ENCODE results near the gene EPHA6. TPM values are rescaled to one million over a fixed set of nuclear protein-coding genes. Genes with fewer than 3 reads are reported as not detected.

Gene EPHA6
- total RNA-seq, 1 experiment from 2014 or later: 1.2 TPM

DNA sequence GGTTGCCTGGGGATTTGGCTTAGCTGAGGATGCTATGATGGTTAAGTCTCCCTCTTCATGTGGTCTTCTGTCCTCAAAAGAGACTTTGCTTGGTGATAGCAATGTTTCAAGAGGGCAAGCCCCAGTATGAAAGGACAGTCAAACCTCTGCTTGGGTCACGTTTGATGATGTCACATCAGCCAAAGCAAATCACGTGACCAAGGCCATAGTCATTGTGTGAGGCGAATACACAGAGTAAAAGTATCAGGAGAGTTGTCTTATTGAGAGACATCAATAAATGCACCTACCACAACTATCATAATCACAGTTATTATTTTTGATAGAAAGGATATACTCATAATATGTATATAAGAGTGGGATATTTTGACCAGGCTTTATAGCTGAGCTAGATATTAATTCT, 243.0 kb downstream of the EPHA6 start:
- no peak for DNase-seq
- Histone ChIP-seq H4K20me1 (ENCODE audit: insufficient read depth) (no peaks in the 10 kb centered on the region), H3K4me3 (no peak overlapping the region), H3K9me2 (ENCODE audit: insufficient read depth) (no peaks in the 10 kb centered on the region), H3K9me3 (ENCODE audit: insufficient read depth, low read depth) (no peaks in the 10 kb centered on the region), H3K4me1 (replicated peaks; ENCODE audit: insufficient read depth) (no peaks in the 10 kb centered on the region), H2AFZ (no peak overlapping the region), H3K4me2 (no peak overlapping the region), H3K27ac (no peak overlapping the region), H3K27me3 (ENCODE audit: insufficient read depth, low read depth) (no peaks in the 10 kb centered on the region), H3K79me2 (ENCODE audit: low read depth) (no peaks in the 10 kb centered on the region), H3K36me3 (ENCODE audit: low read depth) (no peaks in the 10 kb centered on the region), H3F3A (ENCODE audit: insufficient read depth, low read depth) (no peaks in the 10 kb centered on the region)
- intact Hi-C loops (cut with micrococcal nuclease; ENCODE audit: unreplicated experiment): no loop called here
- TF ChIP-seq CTCF (conservative IDR thresholded peaks at IDR 0.05) (no peak), EZH2 (IDR thresholded peaks at IDR 0.05; ENCODE audit: low read depth) (no peak)
- BruUV-seq (replicated peaks): no TSS peak
- CTCF ChIA-PET: no interaction called here
- POLR2A ChIA-PET (ENCODE audit: unreplicated experiment): no interaction called here

- CTCF ChIA-PET: no interaction called here
- no peaks in the 10 kb centered on the region for H3K79me2 ChIP-seq (ENCODE audit: low read depth)
Observed at GRCh38 chr3:97059168-97059567, 244.8 kb downstream of the EPHA6 start.

DNA sequence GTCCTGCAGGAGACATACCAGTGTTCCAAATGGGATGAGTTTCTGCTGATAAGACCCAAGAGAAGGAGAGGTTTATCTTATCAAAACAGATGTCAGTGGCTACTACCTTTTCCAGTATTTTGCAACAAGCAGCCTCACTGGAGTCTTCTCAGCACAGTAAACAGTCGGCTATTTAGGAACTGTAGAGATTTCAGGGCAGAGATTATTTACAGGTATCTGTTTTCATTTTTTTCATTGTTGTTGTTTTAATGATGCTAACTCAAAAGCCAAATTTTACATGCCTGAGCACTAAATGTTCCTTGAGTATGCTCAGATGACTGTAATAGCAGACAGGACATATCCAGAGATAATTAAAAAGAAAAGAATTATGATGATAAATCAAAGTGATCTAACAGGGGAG, 252.1 kb downstream of the EPHA6 start:
- Histone ChIP-seq H3K36me3 (ENCODE audit: low read depth) (no peaks in the 10 kb centered on the region), H3K79me2 (ENCODE audit: low read depth) (no peaks in the 10 kb centered on the region), H3K27me3 (ENCODE audit: insufficient read depth, low read depth) (no peaks in the 10 kb centered on the region), H4K20me1 (ENCODE audit: insufficient read depth) (no peaks in the 10 kb centered on the region), H3K9me2 (ENCODE audit: insufficient read depth) (no peaks in the 10 kb centered on the region), H2AFZ (no peak overlapping the region), H3F3A (ENCODE audit: insufficient read depth, low read depth) (no peaks in the 10 kb centered on the region), H3K9me3 (ENCODE audit: insufficient read depth, low read depth) (no peaks in the 10 kb centered on the region), H3K4me3 (no peak overlapping the region), H3K27ac (no peak overlapping the region), H3K4me1 (replicated peaks; ENCODE audit: insufficient read depth) (no peaks in the 10 kb centered on the region), H3K4me2 (no peak overlapping the region)
- CTCF ChIA-PET: no interaction called here
- DNase-seq: no peak
- intact Hi-C loops (cut with micrococcal nuclease; ENCODE audit: unreplicated experiment): no loop called here
- TF ChIP-seq CTCF (conservative IDR thresholded peaks at IDR 0.05) (no peak), EZH2 (IDR thresholded peaks at IDR 0.05; ENCODE audit: low read depth) (no peak)
- POLR2A ChIA-PET (ENCODE audit: unreplicated experiment): no interaction called here
- no TSS peak for BruUV-seq (replicated peaks)

More at GRCh38 chr3:97059168-97059567, 244.8 kb downstream of the EPHA6 start:
- DNase-seq: no peak
- no peaks in the 10 kb centered on the region for H3K9me2 ChIP-seq (ENCODE audit: insufficient read depth)
- no peaks in the 10 kb centered on the region for H3K36me3 ChIP-seq (ENCODE audit: low read depth)
- H3K4me1 ChIP-seq (replicated peaks; ENCODE audit: insufficient read depth): no peaks in the 10 kb centered on the region
- H3K27me3 ChIP-seq (ENCODE audit: insufficient read depth, low read depth): no peaks in the 10 kb centered on the region
- H3K27ac ChIP-seq: no peak overlapping the region
- intact Hi-C loops (cut with micrococcal nuclease; ENCODE audit: unreplicated experiment): no loop called here
- H3K4me3 ChIP-seq: no peak overlapping the region
- TF ChIP-seq CTCF (conservative IDR thresholded peaks at IDR 0.05): no peak
- no peak for TF ChIP-seq EZH2 (IDR thresholded peaks at IDR 0.05; ENCODE audit: low read depth)
- BruUV-seq (replicated peaks): no TSS peak
- no peaks in the 10 kb centered on the region for H4K20me1 ChIP-seq (ENCODE audit: insufficient read depth)
- no peak overlapping the region for H2AFZ ChIP-seq
- POLR2A ChIA-PET (ENCODE audit: unreplicated experiment): no interaction called here
- H3F3A ChIP-seq (ENCODE audit: insufficient read depth, low read depth): no peaks in the 10 kb centered on the region
- no peak overlapping the region for H3K4me2 ChIP-seq
- no peaks in the 10 kb centered on the region for H3K9me3 ChIP-seq (ENCODE audit: insufficient read depth, low read depth)
